GM21526 (cell line): ENCODE data around the gene PRAMEF25.
"Not testable (repeated sequence)": the region's sequence is repeated elsewhere in the genome, so short reads cannot be mapped to it uniquely, and the experiment has no call there.

Experiments
- ATAC-seq: cut with Tn5 transposase; IDR thresholded peaks from one replicate; pipeline ENCODE4 v1.9.1; 2021; ENCODE audit warnings: moderate library complexity; ENCODE audit not compliant: unreplicated experiment, low FRiP score

Gene PRAMEF25

DNA sequence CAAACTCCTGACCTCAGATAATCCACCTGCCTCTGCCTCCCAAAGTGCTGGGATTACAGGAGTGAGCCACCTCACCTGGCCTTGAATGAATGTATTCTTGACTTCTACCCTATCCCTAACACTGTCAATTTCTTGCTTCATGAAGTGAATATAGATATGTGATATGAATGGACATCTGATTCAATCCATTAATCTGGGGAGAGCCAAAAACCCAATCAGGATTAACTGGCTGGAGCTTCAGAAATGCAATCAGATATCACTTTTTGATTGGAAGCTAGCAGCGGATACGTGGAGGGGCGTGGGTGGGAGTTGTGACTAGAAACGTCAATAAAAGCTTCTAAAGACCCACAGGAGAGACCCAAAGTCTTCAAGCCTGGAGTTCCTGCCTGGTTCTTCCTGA lies at the start of gene PRAMEF25:
Gene PRAMEF25 (plus strand): TSS at position 301 of the 400 bp plus-strand sequence. CDS start 2,920 bp downstream, outside the sequence.
- ATAC-seq, result not testable (repeated sequence)

- not testable (repeated sequence) for ATAC-seq
These were observed 14.1 kb upstream of the PRAMEF25 start, which contains the start of gene PRAMEF27 for GRCh38 chr1:13056475-13056874. Gene PRAMEF27, minus strand, starts transcription at chr1:13056575. Its CDS starts 2,916 bp downstream, at chr1:13053659.

GRCh38 chr1:13116754-13117153 lies 46.2 kb downstream of the PRAMEF25 start, which contains the start of gene HNRNPCL2:
Gene HNRNPCL2, minus strand, starts transcription at chr1:13116854. Its CDS starts 454 bp downstream, at chr1:13116400.
- ATAC-seq, result not testable (repeated sequence)
